Spleen (tissue), 7 donors: ENCODE results near the gene KIF6.

Experiments
- POLR2A ChIP-seq, 3 donors: fragments of 450-650 bp; IDR thresholded peaks; one replicate each; pipeline ENCODE4 v1.5.1; 2017; ENCODE audit warnings: antibody characterized with exemption in 3 of 3, mild to moderate bottlenecking in 1 of 3
- POLR2AphosphoS5 ChIP-seq, 3 donors: sonication (generic); formaldehyde crosslinking; IDR thresholded peaks; one replicate each; pipeline ENCODE4 v1.5.1; 2017; ENCODE audit warnings: antibody characterized with exemption in 3 of 3
- TF ChIP-seq, protein P1 (sequence below), 11 experiments: fragments of 200-600 bp in 7 of 11; fragments of 450-650 bp in 4 of 11; sonication (generic) in 4 of 11; IDR thresholded peaks in 8 of 11; conservative IDR thresholded peaks in 3 of 11; 1 replicate in 7 of 11; 2 replicates in 4 of 11; pipeline versions ENCODE4 v1.4.0 to v1.8.0; 2016 to 2021; ENCODE audit warnings: antibody characterized with exemption in 11 of 11, inconsistent platforms in 4 of 11, mild to moderate bottlenecking in 1 of 11
- donor health status: DM: no; HTN: no; CAD: no; lungs with moderate emphysema.
- donor health status: DM: no; HTN: no; CAD: no.
- donor health status: DM: no; HTN: no; CAD: no.

DNA sequence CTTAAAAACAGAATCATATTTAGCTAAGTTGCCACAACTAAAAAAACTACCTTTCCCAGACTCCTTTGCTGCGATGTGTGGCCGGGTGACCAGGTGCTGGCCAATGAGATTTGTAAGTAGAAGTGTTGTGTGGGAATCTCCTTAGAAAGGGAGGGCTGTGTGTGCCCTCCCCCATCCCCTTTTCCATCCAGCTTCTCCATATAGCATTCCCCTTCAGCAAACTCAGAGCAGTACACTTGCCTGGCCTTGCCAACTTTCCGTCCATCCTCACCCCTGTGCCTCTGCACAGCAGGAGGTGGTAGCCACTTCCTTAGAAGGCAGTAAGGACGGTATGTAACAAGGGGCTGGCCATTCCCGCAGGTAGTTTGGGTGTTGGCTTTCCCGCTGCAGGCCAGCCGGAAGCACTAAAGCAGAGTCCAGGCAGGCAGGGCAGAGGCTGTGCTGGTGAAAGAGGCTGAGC, 380.4 kb downstream of the KIF6 start:
- TF ChIP-seq, protein P1, sequence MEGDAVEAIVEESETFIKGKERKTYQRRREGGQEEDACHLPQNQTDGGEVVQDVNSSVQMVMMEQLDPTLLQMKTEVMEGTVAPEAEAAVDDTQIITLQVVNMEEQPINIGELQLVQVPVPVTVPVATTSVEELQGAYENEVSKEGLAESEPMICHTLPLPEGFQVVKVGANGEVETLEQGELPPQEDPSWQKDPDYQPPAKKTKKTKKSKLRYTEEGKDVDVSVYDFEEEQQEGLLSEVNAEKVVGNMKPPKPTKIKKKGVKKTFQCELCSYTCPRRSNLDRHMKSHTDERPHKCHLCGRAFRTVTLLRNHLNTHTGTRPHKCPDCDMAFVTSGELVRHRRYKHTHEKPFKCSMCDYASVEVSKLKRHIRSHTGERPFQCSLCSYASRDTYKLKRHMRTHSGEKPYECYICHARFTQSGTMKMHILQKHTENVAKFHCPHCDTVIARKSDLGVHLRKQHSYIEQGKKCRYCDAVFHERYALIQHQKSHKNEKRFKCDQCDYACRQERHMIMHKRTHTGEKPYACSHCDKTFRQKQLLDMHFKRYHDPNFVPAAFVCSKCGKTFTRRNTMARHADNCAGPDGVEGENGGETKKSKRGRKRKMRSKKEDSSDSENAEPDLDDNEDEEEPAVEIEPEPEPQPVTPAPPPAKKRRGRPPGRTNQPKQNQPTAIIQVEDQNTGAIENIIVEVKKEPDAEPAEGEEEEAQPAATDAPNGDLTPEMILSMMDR (IDR thresholded peaks at IDR 0.05 in 8 of 11, conservative IDR thresholded peaks at IDR 0.05 in 3 of 11) = no peak
- no peak for TF ChIP-seq POLR2A (IDR thresholded peaks at IDR 0.05)
- TF ChIP-seq POLR2AphosphoS5 (IDR thresholded peaks at IDR 0.05) = no peak
